GM10266 (cell line): Measurements from ENCODE around the gene MARCHF2.

Experiments used
- DNase-seq: peaks from one replicate; pipeline ENCODE4 v3.0.0; 2012; ENCODE audit errors: extremely low spot score
- CTCF ChIP-seq: IDR thresholded peaks from 2 replicates; pipeline ENCODE4 v1.5.1; 2012; ENCODE audit warnings: mild to moderate bottlenecking, low read depth; ENCODE audit not compliant: control insufficient read depth, insufficient read depth; ENCODE audit errors: missing control alignments

MARCHF2 gene

GRCh38 chr19:8459520-8460270, 46.6 kb downstream of the MARCHF2 start:
- DNase-seq: no peak

GRCh38 chr19:8460516-8461298, 47.6 kb downstream of the MARCHF2 start:
- no peak for DNase-seq
- no peak for TF ChIP-seq CTCF

More at GRCh38 chr19:8459520-8460270, 46.6 kb downstream of the MARCHF2 start:
- no peak for TF ChIP-seq CTCF

GRCh38 chr19:8461376-8461775, 48.3 kb downstream of the MARCHF2 start:
- no peak for TF ChIP-seq CTCF
- no peak for DNase-seq

GRCh38 chr19:8461891-8462290, 48.8 kb downstream of the MARCHF2 start:
- no peak for DNase-seq
- no peak for TF ChIP-seq CTCF

GRCh38 chr19:8462571-8462970, 49.5 kb downstream of the MARCHF2 start:
- DNase-seq: no peak
- no peak for TF ChIP-seq CTCF

- no peak for TF ChIP-seq CTCF
- DNase-seq: no peak
Measured at GRCh38 chr19:8463365-8463764, 50.3 kb downstream of the MARCHF2 start.

- no peak for TF ChIP-seq CTCF
- no peak for DNase-seq
Measured at GRCh38 chr19:8466018-8466417, 52.9 kb downstream of the MARCHF2 start.
